Middle frontal gyrus (tissue), 1 donor: ENCODE measurements around the gene SOX13.

Source experiments
- DNase-seq: peaks from one replicate; pipeline ENCODE4 v3.0.0-alpha.2; 2015; ENCODE audit warnings: low spot score; ENCODE audit errors: extremely low spot score

SOX13 gene

DNA sequence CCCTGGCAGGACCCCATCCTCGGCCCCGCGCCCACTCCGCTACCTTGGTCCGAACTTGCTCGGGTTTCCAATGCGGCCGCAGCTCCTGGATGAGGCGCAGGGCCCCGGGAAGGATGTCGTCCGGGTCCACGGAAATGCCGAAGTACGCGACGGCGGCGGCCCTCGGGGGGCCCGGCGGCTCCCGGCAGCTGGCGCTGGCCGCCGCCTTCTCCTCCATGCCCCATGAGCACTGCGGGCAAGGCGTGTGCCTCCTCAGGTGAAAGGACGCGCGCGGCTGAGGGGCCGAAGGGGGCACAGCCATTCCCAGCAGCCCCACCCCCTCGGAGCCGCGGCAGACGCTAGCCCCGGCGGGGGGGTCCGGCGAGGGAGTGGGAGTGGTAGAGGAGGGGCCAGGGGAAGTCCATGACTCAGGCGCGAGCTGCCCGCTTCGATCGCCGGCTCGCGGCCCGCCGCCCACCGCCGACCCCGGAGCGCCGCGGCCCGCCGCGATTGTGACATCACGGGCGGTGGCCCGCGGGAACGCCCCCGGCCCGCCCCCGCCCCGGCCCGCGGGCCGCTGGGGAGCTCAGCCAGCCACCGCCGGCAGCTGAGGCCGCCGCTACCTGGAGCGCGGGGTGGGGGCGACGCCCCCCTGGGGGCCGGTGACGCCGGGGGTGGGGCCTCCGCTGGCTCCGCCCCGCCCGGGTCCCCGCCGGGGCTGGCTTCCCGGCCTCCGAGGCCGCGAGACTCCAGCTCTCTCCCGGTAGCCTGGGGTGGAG lies 78.8 kb downstream of the SOX13 start, which contains the start of gene ETNK2:
Gene ETNK2 (minus strand): TSS at position 493 of the 758 bp plus-strand sequence. CDS start 192 bp downstream, at position 301.
- DNase-seq, result no peak

DNA sequence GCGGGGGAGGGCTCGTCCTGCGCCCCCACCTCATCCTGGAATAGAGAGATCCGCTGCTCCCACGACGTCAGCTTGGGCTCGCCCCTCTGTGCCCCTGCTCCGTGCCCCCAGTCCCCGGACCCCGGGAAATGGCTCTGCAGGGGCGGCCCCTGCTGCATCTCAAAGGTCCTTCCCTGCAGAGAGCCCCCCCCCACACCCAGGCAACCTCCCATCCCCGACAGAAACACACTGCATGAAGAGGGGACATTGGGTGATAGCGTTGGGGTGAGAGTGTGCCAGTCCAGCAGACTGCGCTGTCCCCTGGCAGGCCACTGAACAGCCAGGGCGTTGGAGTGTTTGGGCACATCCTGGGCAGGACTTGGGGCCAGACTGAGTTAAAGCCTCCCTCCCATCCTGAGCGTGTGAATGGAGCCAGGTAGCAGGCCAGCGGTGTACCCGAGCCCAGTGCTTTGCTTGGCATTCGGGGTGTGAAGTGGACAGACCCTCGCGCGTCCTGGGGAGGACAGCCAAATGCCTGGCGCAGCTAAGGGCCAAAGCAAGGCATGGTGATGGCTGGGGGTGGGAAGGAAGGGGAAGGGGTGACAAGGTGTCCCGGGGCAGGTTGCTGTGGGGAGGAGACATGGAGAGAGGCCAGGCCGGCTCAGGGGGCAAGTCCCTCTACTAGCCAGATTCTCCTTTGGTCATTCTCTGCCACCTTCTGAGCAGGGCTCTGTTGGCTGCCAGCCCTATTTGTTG lies 79.6 kb downstream of the SOX13 start:
- no peak for DNase-seq

DNA sequence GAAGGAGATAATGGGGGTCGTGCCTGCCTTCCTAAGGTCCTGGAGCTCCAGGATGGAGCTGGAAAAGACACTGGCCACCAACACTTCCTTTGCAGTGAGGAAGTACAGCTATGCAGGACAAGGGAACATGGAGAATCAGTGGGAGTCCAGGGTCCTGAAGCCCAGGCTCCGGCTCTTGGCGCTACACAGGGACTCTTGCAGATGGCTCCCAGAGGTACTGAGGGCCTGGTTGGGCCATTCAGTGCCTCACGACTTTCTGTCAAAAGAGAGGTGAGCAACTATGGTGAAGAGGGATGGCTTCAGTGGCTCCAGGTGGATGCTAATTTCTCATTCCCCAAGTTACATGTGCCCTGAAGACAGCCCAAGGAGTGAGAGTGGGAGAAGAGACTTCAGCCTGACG lies 80.8 kb downstream of the SOX13 start:
- DNase-seq, result no peak

DNA sequence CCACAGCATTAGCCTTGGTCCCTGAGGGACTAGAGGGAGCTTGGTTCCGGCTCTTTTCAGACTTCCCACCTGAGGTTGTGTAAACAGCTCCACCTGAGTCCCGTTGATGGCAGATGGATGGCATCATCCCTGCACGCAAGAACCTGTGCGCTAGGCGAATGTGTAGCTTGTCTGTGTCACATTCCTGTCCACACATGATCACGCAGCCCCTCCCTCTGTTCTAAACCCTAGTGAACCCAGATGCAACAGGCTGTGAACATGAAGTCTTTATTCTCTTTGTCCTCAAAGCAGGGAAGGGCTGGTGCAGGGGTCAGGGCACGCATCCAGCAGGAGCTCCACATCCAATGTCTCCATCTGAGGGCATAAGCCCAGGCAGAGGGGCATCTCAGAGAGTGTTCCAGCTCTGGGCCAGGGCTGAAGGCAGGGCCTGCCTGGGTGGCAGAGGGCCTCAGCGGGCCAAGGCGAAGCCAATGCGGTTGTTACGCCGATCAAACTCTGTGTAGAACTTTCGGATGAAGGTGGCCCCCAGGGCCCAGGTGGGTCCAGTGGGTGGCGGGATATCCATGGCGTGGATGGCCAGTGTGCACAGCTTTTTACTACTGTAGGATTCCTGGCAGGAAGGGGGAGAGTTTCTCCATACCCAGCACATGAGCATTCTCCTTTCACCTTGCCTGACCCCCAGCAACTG lies 81.8 kb downstream of the SOX13 start:
- no peak for DNase-seq

DNA sequence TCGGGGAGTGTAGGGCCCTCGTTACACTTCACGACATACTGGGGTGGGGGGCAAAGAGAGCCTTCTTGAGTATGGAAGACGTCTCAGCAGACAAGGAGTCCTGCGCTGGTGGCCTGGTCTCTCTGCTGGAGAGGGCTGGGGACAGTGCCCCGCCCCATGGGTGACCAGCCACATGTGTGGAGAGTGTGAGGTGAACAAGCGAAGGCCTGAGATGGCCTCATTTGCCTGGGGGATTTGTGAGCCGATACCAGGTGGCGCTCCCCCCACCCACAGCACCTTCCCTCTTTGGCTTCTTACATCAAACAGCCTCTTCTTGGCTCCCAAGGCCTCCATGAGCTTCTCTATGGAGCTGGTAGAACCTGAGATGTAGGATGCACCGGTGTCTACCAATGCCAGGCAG lies 83.0 kb downstream of the SOX13 start:
- no peak for DNase-seq

DNA sequence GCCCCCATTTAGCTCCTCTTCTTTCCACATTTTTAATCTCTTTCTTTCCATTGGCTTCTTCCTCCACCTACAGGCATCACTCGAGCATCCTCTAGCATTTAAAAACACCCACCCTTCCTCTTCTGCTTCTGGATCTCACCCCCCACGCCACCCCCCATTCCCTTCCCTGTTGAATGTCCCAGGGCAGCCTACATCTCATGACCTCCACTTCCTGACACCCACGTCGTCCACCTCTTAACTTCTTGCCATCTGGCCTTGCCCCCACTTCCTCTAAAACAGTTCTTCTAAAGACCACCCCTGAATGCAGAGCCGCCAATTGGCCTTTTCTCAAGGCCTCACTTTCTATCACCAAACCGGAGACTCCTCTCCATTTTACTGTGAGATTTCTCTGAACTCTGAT lies 85.0 kb downstream of the SOX13 start:
- DNase-seq, result no peak

DNA sequence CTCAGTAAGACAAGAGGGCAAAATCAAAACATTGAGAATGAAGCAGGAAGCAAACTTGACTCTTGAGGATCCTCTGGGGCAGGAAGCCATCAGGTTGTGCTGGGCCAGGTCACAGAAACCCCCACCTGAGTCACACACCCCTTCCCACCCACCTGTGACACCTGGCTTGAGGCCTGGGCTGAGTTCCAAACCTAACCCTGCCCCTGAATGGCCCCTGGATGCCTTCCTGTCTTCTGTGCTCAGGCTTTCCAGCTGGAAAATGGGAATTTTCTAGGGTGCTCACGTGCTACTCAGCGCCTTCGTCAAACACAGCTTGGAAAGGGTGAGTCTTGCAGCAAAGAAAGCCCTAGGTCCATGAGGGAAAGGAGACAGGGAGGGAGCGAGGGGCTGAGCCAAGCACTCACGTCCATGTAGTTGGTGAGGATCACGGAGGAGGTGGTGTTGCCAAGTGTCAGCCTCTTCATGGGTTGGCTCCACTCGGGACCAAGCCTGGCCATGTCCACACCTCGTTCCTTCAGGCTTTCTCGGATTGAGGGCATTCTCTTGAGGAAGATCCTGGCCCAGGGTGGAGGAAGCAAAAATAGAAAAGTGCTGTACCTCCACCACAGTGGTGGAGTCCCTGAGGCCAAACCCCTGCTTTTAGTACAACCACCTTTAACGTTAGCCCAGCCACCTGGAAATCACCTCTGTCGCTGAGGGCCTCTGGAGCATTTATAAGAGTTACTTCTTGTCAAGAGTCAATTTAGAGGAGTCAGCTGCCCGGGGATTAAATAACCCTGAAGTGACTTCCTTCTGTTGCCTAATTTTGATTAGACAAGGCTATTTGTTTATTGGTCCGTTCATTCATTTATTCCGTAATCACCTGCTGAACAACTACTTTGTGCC lies 88.9 kb downstream of the SOX13 start:
- DNase-seq, result no peak

DNA sequence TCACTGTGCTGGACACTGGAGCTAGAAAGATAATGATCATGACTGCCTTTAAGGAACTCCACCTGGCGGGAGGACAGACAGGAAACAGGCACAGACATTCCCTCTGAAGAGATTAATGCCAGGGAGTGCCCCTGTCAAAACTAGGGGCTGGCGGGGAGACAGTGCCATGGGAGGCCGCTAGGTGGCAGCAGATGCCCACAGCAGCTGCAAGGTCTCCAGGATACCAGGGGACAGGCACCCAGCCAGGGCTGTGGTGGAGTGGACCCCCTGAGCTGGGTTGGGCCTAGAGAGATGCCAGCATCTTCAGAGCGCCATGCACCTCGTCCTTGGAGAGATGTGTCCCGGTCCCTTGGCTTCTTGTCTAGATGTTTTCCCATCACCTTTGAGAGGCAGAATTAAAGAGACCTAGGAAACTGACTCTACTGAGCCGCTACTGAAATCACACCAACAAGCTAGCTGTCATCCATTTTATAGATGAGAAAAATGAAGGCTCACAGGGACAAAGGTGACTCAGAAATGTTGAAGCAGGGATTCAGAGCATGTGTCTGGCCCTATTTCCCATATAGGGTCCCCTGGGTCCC lies 89.7 kb downstream of the SOX13 start:
- peak; percentile 69 for DNase-seq

DNA sequence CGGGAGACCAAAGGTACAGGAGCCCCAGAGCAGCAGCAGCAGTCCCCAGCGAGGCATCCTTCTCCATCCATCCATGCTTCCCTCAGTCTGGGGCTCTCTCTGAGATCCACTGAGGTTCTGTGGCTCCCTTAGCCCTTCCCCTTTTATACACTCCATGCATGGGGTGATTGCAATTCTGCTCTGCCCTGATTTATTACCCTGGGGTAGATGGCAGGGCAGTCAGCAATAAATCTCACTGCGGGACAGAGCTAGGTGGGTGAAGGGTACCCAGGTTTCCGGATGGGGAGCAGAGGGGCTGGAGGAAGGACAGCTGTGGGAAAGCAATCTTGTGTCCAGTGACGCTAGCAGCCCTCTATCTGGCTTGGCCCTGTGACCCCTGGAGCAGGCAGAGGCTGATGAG lies 93.3 kb downstream of the SOX13 start, which contains the start of gene REN:
Gene REN (minus strand): TSS at position 119 of the 400 bp plus-strand sequence. CDS start 44 bp downstream, at position 75.
- no peak for DNase-seq

DNA sequence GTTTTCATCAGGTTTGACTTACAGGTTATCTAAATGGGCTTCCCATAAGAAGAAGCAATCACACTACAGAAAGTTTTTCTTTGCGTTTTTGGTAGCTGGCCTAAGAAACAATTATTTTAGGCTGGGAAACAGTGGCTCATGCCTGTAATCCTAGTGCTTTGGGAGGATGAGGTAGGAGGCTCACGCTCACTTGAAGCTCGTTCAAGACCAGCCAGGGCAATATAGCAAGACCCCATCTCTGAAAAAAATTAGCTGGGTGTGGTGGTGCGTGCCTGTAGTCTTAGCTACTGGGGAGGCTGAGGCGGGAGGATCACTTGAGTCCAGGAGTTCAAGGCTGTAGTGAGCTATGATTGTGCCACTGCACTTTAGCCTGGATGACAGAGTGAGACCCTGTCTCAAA lies 94.8 kb downstream of the SOX13 start:
- no peak for DNase-seq

DNA sequence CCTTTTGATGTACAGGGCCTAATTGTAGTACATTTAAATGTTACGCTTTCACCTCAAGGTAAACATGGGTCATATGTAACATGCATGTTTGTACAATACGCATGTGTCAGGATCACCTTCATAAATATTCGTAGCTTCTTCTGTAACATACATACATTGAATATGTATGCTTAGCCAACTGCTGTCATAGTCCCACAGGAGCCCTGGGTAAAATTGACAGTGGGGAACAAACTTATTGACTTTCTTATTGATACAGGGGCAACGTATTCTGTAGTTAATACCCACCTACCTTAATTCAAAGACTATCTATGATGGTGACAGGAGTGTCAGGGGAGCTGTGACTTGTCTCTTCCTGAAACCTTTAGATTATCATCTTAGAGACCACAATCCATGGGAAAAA lies 96.9 kb downstream of the SOX13 start:
- no peak for DNase-seq

DNA sequence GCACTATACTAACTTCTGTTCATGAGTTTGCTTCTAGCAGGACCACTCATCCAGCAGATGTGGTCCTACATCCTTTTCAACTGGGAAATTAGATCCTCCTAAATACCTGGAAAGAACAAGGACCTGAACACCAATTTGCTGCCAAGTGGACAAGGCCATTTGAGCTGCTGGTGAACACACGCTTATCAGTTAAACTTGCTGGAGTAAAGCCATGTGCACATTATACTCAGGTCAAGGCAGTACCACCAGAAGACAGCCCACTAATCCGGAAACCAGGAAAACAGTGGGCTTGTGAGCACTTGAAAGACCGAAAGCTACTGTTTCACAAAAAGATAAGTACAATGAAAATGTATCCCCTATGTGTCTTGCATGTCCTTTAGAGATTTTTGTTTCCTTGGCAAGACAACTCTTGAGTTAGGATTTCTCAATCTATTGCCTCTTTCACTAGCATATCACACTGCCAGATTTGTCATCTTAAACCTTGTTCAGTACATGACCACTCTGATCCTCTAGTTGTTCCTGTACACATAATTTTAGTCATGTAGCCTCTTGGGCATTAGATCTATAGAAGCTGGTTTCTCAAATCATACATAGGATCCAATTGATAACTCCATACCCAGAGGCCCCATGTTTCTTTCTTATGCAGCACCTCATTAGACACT lies 97.7 kb downstream of the SOX13 start:
- no peak for DNase-seq

DNA sequence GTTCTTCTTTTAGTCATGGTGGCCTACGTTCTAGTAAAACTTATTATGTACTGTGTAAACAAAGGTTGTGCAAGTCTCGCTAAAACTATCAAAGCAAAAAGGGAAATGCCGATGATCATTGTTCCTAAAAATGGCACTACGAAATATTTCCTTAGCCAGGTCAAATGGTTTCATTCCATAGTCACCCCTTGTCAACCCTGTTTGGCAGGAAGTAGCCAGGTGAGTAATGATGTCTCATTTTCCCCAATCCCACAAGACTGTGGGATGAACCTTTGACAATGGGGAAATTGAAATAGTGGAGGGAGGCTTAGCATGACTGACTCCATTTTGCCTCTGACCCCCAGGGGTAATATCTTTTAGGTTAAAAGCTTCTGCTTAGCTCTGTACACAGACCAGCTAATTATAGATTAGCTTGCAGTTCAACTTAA lies 98.8 kb downstream of the SOX13 start:
- DNase-seq, result no peak

DNA sequence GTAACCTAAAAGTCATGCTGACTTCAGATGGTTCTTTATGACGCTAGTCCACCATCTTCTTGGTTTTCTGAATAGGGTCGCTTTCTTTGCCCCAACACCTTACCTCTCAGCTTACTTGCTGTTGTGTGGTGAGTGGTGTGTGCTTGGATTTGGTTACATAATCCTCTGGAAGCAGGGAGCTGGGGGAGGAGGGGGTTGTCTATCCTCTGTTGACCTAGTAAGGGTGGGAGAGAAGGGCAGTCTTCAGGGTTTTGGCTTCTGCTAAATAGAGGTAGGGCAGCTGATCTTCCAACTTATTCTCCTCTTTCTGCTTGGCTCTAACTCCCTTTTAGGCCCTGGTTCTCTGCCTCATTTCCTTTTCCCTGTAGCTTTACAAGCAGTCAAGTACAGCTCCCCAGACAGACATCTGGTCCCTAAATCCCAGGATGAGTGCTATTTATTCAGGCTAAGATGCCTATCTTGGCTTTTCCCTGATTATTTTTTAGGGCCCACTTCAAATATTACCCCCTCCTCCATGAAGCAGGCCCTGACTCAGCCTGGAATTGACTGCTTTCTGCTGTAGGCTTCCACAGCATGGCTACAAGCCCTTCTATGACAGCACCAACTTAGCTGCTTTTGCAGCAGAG lies 99.6 kb downstream of the SOX13 start:
- DNase-seq, result no peak

DNA sequence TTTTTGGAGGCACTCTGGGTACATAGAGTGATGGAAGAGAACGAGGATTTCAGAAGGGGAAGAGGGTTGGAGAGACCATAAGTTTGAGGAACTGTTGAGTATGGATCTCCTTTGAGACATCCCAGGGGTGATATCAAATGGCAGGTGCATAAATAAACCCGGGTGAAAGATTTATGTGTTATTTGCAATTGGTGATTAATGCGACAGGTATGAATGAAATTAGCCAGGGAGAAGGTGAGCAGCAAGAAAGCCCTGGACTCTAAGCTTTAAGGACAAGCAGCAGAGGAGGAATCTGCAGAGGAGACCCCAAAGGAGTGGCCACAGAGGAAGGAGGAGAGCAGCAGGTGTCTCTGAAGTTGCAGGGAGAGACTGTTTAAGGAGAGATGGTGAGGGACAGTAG lies 102.0 kb downstream of the SOX13 start:
- no peak for DNase-seq

DNA sequence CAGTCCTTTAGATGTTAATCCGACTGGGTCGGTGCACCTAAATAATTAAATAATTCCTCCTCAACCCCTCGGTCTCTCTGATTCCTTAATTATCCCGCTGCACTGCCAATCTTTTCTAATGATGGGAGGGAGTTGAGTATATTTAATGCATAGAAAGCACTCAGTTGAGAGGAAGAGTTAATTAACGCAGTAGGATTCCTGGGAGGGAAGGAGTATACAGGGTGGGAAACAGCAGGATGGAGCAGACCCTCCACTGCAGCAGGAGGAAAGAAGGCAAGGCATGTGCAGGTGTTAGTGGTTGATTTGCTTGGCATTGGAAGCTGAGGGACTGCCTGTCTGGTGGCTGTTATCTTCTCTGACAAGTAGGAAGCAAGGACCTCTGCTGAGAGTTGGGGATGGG lies 103.1 kb downstream of the SOX13 start:
- DNase-seq, result no peak

DNA sequence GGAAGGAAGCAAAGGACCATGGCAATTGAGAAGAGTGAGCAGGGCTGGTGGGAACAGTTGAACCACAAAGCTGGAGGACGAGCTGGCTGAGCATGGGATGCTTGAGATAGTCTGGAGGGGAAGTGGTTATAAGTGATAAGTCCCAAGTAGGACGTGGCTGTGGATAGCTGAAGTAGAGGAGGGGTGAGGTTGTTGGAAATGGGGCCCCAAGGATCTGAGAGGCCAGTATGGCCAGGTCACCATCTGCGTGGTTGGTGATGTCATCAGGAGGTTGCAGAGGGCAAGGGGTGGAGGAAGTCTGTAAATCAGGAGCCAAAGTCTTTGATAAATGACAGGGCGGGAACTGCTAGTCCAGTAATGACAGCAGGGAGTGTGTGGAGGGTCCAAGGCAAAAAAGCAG lies 104.2 kb downstream of the SOX13 start:
- no peak for DNase-seq
